ENCODE measurements around the gene RASL11A. TPM values are rescaled to one million over a fixed set of nuclear protein-coding genes. Genes with fewer than 3 reads are reported as not detected.
A peak's percentile ranks its signal among the peaks of the same experiment; 100 is the strongest.

RASL11A gene
- total RNA-seq, 4 donors from 2014 or later, result 18.7 to 37.7 (median 28.9) TPM

DNA sequence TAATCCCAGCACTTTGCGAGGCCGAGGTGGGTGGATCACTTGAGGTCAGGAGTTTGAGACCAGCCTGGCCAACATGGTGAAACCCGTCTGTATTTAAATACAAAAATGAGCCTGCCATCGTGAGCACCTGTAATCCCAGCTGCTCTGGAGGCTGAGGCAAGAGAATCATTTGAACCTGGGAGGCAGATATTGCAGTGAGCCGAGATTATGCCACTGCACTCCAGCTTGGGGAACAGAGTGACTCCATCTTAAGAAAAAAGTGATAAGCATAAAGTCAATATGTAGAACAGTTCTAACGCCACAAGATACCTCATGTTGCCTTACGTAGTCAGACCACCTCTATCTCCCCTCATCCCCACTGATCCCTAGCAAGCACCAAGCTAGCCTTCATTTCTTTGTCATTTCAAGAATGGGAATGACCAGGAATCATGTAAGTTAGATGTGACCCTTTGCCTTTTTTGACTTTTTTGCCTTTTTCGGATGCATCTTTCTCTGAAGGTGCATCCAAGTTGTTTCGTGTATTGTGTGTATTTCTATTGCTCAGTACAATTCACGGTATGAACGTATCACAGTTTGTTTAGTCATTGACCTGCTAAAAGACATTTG is 12.9 kb upstream of the RASL11A start:
- no peak overlapping the region for H3K27ac ChIP-seq
- intact Hi-C loops (cut with DNase I; ENCODE audit: low total_unique reads) (no loop called here), in situ Hi-C loops (cut with MboI; ENCODE audit: low pct_ligation_motif_present in 1 of 4, low pct_unique_long_range_greater_than_20kb in 1 of 4, low sequenced_read_pairs in 3 of 4) (loop anchor here in 2 of 4 donors (25.0 kb wide), 2 partner anchors 95 to 270 kb away; partner anchors contain the start of gene USP12 (in 1 of the 2))
- H3K4me3 ChIP-seq, result no peak overlapping the region
- 76 to 82% methylated on average over 9 to 11 of the region's 11 CpGs for WGBS, 2 donors (ENCODE audit: low coverage in 1 of 2)
- H3K9me3 ChIP-seq, result no peaks in the 10 kb centered on the region
- DNase-seq, result no peak
- TF ChIP-seq EP300 (IDR thresholded peaks at IDR 0.05; ENCODE audit: low read depth) (no peak), CTCF (IDR thresholded peaks at IDR 0.05) (no peak), POLR2A (IDR thresholded peaks at IDR 0.05) (no peak), POLR2AphosphoS5 (IDR thresholded peaks at IDR 0.05) (no peak)
- peaks cover 0 to 29% (median 11%) of the 10 kb centered on the region in 4 donors for H3K36me3 ChIP-seq
- H3K4me1 ChIP-seq, result peaks cover 11 to 24% (median 14%) of the 10 kb centered on the region in 4 donors
- H3K27me3 ChIP-seq, result no peaks in the 10 kb centered on the region

GRCh38 chr13:27258637-27259386 is 11.8 kb upstream of the RASL11A start:
- Histone ChIP-seq H3K4me1 (peaks cover under 1 to 15% (median 6%) of the 10 kb centered on the region in 4 donors), H3K27me3 (no peaks in the 10 kb centered on the region), H3K27ac (no peak overlapping the region), H3K4me3 (no peak overlapping the region), H3K36me3 (peaks cover 0 to 29% (median 11%) of the 10 kb centered on the region in 4 donors), H3K9me3 (no peaks in the 10 kb centered on the region)
- no peak for TF ChIP-seq POLR2A (IDR thresholded peaks at IDR 0.05)
- TF ChIP-seq POLR2AphosphoS5 (IDR thresholded peaks at IDR 0.05), result no peak
- no peak for DNase-seq
- WGBS, 2 donors (ENCODE audit: low coverage in 1 of 2), result 84 to 95% methylated on average over 2 to 5 of the region's 5 CpGs
- in situ Hi-C loops (cut with MboI; ENCODE audit: low pct_ligation_motif_present in 1 of 4, low pct_unique_long_range_greater_than_20kb in 1 of 4, low sequenced_read_pairs in 3 of 4), result loop anchor here in 2 of 4 donors (25.0 kb wide), 2 partner anchors 97 to 272 kb away; partner anchors contain the start of gene USP12 (in 1 of the 2)
- intact Hi-C loops (cut with DNase I; ENCODE audit: low total_unique reads), result no loop called here

DNA sequence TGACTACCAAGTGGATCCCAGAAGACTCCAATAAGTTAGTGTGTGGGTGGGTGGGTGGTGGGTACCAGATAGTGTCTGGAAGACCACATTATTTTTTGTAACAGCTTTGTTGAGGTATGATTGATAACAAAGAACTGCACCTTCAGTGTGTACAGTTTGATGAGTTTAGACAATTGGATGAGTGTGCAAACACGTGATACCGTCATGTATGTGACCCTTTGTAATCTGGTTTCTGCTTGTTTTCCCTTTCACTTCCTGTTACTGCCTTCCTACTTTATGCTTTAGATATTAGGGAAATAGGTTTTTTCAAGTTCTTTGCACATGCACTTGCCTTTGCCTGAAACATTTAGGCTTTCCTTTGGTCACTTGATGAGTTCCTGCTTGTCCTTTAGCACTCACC is 10.8 kb upstream of the RASL11A start:
- peaks cover 0 to 13% (median 5%) of the 10 kb centered on the region in 4 donors for H3K4me1 ChIP-seq
- WGBS, 2 donors (ENCODE audit: low coverage in 1 of 2), result 41 to 42% methylated on average over 2 of the region's 2 CpGs
- H3K36me3 ChIP-seq, result peaks cover 0 to 24% (median 10%) of the 10 kb centered on the region in 4 donors
- intact Hi-C loops (cut with DNase I; ENCODE audit: low total_unique reads) (no loop called here), in situ Hi-C loops (cut with MboI; ENCODE audit: low pct_ligation_motif_present in 1 of 4, low pct_unique_long_range_greater_than_20kb in 1 of 4, low sequenced_read_pairs in 3 of 4) (loop anchor here in 2 of 4 donors (25.0 kb wide), 2 partner anchors 98 to 273 kb away; partner anchors contain the start of gene USP12 (in 1 of the 2))
- no peaks in the 10 kb centered on the region for H3K9me3 ChIP-seq
- no peak for DNase-seq
- H3K27ac ChIP-seq, result peak overlapping the region in 1 of 4 donors; percentile 2
- H3K4me3 ChIP-seq, result no peak overlapping the region
- TF ChIP-seq CTCF (IDR thresholded peaks at IDR 0.05) (no peak), POLR2A (IDR thresholded peaks at IDR 0.05) (no peak)
- no peaks in the 10 kb centered on the region for H3K27me3 ChIP-seq

DNA sequence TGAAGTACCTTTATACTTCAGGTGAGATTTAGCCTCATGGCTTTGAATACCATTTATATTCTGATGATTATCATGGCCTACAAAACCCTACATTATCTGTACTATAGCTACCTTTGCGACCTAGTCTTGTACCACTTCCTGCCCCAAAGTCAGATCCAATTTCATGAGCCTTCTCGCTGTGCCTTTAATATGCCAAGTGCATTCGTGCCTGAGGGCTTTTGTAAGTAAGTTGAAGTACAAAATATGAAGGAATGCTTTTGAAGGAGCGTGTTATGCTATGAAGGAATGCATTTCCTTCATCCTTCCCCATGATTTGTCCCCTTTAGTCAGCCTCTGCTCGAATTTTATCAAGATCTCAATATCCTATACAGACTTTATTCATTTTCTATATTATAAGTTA is 9.2 kb upstream of the RASL11A start:
- Histone ChIP-seq H3K4me1 (peaks cover 0 to 8% (median 7%) of the 10 kb centered on the region in 4 donors), H3K4me3 (no peak overlapping the region), H3K27me3 (no peaks in the 10 kb centered on the region), H3K27ac (no peak overlapping the region), H3K9me3 (no peaks in the 10 kb centered on the region), H3K36me3 (peaks cover 0 to 11% (median 5%) of the 10 kb centered on the region in 4 donors)
- TF ChIP-seq EP300 (IDR thresholded peaks at IDR 0.05; ENCODE audit: low read depth) (no peak), POLR2A (IDR thresholded peaks at IDR 0.05) (no peak), CTCF (IDR thresholded peaks at IDR 0.05) (no peak), POLR2AphosphoS5 (IDR thresholded peaks at IDR 0.05) (no peak)
- no peak for DNase-seq
- WGBS, 2 donors (ENCODE audit: low coverage in 1 of 2), result 78 to 81% methylated on average over 5 of the region's 5 CpGs
- intact Hi-C loops (cut with DNase I; ENCODE audit: low total_unique reads) (no loop called here), in situ Hi-C loops (cut with MboI; ENCODE audit: low pct_ligation_motif_present in 1 of 4, low pct_unique_long_range_greater_than_20kb in 1 of 4, low sequenced_read_pairs in 3 of 4) (loop anchor here in 2 of 4 donors (25.0 kb wide), 2 partner anchors 99 to 274 kb away; partner anchors contain the start of gene USP12 (in 1 of the 2))
